Medulla oblongata (tissue), 1 donor: ENCODE measurements around the gene PIGZ.
A peak's percentile ranks its signal among the peaks of the same experiment; 100 is the strongest.

Experiments
- DNase-seq: peaks from one replicate; pipeline ENCODE4 v3.0.0-alpha.2; 2015; ENCODE audit errors: extremely low spot score

The PIGZ gene

GRCh38 chr3:196968233-196969133 is at the start of gene PIGZ:
Gene PIGZ, minus strand, starts transcription at chr3:196968833. Its CDS starts 16,802 bp downstream, at chr3:196952031.
- peak; percentile 12 for DNase-seq

- no peak for DNase-seq
These were observed 48.4 kb upstream of the PIGZ start for GRCh38 chr3:197017003-197017402.

- DNase-seq, result no peak
These were observed 47.4 kb upstream of the PIGZ start for GRCh38 chr3:197015790-197016736.

- no peak for DNase-seq
These were observed 46.4 kb upstream of the PIGZ start for GRCh38 chr3:197014942-197015575.

GRCh38 chr3:197014024-197014423 is 45.4 kb upstream of the PIGZ start:
- DNase-seq, result no peak

GRCh38 chr3:197012540-197012883 is 43.9 kb upstream of the PIGZ start:
- DNase-seq, result no peak

- no peak for DNase-seq
These were observed 43.3 kb upstream of the PIGZ start for GRCh38 chr3:197011780-197012539.

- DNase-seq, result no peak
These were observed 42.1 kb upstream of the PIGZ start for GRCh38 chr3:197010556-197011351.

GRCh38 chr3:197009532-197010019 is 40.9 kb upstream of the PIGZ start:
- DNase-seq, result no peak

- no peak for DNase-seq
These were observed 40.0 kb upstream of the PIGZ start for GRCh38 chr3:197008436-197009209.

GRCh38 chr3:197007953-197008352 is 39.3 kb upstream of the PIGZ start:
- DNase-seq, result no peak

GRCh38 chr3:197007296-197007940 is 38.8 kb upstream of the PIGZ start:
- DNase-seq, result no peak

- DNase-seq, result no peak
These were observed 38.2 kb upstream of the PIGZ start for GRCh38 chr3:197006860-197007259.

- no peak for DNase-seq
These were observed 37.8 kb upstream of the PIGZ start for GRCh38 chr3:197006446-197006845.

- DNase-seq, result no peak
These were observed 35.1 kb upstream of the PIGZ start for GRCh38 chr3:197003461-197004385.

- peak; percentile 77 for DNase-seq
These were observed 34.2 kb upstream of the PIGZ start for GRCh38 chr3:197002701-197003454.
